Stimulated activated naive CD8-positive, alpha-beta T cell treated with anti-CD3 and anti-CD28 coated beads, Interleukin-15, Interleukin-2, amounts not matched to agents 100 U/mL and 50 U/mL, for 24 hours (primary cell): ENCODE data around the gene PPFIA4.
"Not testable (repeated sequence)": the region's sequence is repeated elsewhere in the genome, so short reads cannot be mapped to it uniquely, and the experiment has no call there.

Source experiments
- ATAC-seq: fragments of 150-1000 bp; cut with Tn5 transposase; one replicate; pipeline ENCODE4 v1.10.0; 2021
- DNase-seq: peaks from one replicate; pipeline ENCODE4 v3.0.0; 2021

Gene PPFIA4

DNA sequence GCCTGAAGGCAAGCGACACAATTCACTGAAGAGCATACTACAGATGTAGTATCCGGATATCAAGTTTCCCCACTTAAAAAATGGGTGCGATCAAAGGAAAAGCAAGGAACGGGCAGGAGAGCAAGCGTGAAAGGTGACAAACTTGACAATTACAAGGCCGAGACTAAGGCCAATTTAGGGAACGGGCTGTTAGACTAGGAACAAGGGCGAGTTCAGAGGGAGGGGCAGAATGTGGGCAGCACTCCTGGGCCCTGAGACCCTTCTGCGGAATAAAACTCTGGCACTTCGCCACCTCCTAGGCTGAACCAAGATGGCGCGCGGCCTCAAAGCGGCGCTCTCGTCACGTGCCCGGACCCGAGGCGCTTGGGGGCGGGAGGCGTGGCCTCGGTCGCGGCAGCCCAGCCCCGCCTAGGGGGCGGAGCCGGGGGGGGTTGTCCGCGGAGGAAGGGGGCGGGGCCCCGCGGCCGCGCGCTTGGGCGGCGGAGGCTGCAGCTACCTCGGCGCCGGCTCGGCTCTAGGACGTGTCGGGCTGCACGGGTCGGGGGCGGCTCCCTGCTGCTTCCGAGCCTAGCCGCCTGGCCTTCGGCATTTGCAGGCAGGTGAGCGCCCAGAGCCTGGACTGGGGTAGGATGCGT lies at the start of gene PPFIA4:
PPFIA4 (plus strand) TSS at position 461 of the 635 bp plus-strand sequence. CDS start 12,518 bp downstream, outside the sequence.
- DNase-seq (peak; percentile 92), ATAC-seq (peak; percentile 93)

DNA sequence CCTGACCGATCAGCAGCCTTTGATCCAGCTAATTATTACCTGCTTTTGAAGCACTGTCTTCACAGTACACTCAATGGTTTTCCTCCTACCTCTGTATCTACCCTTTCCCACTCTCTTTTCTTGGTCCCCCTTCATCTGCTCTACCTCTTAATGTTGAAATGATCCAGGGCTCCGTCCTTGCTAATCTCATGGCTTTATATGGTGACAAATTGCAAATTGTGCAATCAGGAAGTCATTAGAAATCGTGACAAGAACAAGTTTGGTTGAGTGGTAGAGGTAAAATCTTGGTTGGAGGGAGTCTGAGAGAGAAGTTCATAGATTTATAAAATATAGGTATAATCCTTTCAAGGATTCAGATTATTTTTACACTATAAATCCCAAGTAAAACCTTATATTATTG lies 49.7 kb upstream of the PPFIA4 start:
- no peak for ATAC-seq
- DNase-seq = no peak

DNA sequence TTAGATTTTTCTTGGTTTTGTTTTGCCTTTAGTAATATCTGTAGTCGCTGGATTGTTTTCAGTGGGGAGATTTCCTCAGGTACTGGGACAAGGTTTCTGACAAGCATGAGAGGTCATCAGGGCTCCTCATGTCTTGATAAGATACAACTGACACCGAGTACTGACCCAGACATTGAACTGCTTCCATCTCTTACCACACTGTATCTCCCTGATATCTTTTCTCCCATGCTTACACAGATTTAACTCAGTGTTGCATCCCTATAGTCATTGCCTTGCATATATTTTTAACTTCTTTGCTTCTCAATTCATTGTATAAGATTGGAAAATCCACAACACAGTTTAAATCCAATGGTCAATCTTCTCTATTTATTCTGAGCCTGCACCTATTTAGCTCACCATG lies 46.8 kb upstream of the PPFIA4 start:
- DNase-seq (no peak), ATAC-seq (no peak)

DNA sequence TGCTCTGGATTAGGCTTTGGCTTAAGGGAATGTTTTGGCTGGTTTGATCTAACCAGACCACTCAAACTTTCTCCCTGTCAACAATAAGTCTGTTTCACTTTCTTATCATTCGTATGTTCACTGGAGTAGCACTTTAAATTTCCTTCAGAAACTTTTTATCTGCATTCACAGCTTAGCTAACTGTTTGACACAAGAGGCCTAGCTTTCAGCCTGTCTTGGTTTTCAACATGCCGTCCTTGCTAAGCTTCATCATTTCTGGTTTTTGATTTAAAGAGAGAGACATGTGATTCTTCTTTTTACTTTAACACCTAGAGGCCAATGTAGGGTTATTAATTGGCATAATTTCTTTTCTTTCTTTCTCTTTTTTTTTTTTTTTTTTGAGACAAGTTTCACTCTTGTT lies 44.4 kb upstream of the PPFIA4 start:
- ATAC-seq (no peak), DNase-seq (no peak)

DNA sequence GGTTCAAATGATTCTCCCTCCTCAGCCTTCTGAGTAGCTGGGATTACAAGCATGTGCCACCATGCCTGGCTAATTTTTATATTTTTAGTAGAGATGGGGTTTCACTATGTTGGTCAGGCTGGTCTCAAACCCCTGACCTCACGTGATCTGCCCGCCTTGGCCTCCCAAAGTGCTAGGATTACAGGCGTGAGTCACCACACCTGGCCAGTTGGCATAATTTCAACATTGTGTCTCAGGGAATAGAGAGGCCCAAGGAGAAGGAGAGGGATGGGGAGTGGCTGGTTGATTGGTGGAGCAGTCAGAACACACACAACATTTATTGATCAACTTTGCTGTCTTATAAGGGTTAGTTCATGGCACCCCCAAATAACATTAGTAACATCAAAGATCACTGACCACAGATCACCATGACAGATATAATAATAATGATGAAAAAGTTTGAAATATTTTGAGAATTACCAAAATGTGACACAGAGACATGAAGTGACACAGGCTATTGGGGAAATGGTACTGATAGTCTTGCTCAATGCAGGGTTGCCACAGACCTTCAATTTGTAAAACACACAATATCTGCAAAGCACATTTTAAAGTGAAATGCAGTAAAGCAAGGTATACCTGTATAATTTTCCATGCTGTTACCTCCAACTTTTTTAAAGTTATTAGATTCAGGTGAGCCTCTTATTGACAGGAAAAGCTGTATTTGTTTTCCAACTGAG lies 43.4 kb upstream of the PPFIA4 start:
- DNase-seq (no peak), ATAC-seq (no peak)

DNA sequence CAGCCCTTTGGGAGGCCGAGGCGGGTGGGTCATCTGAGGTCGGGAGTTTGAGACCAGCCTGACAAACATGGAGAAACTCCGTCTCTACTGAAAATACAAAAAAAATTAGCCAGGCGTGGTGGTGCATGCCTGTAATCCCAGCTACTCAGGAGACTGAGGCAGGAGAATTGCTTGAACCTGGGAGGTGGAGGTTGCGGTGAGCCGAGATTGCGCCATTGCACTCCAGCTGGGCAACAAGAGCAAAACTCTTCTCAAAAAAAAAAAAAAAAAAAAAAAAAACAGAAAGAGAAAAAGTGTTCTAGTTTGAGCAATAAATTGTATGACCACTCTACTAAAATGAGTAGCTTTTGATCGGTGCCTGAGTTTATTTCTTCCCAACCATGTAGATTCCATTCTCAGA lies 40.2 kb upstream of the PPFIA4 start:
- not testable (repeated sequence) for DNase-seq, ATAC-seq

DNA sequence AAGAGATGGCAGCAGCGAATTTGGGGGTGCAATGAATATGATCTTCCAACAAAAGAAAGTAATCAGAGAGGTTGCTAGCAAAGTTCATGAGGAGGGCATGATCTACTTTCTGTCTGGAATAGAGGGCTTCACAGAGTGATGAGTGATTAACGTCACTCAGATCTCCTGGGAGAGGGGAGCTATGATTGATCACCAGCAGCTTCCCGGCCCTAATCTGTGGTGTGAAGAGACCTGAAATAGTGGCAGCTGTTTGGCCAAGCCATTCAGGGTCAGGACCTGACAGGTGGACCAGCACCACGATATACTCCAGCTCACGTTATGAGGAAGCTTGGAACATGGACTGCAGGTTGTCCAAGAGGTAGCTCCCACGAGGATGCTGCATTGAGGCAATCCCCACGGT lies 39.0 kb upstream of the PPFIA4 start:
- no peak for DNase-seq
- no peak for ATAC-seq

DNA sequence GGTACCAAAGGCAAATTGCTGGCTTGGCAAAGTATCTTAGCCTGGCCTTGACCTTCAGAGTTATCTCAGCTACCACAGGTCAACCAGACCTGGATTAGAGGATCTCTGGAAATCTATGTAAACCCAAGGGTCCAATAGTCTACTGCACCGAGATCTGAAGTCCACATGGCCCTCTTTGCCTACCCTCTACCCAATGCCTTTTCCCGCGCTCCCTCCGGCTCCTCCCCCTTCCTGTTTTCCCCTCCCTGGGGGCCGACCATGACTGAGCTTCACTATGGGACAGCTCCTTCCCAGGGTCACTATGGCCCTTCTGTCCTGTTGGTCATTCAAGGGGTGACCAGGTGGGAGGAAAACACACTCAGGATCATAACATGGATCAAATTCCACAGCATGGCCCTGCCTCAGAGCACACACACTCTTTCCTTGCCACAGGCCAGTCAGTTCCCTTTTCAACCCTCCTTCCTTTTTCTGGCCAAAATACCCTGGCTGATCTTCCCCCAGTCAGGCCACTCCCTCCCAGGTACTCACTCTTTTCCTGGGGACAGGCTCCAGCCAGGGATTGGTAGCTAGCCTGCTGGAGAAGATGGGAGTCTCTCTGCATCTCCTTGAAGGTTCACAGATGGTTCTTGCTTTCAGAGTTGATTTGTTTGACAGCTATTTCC lies 38.2 kb upstream of the PPFIA4 start:
- no peak for ATAC-seq
- DNase-seq = no peak

DNA sequence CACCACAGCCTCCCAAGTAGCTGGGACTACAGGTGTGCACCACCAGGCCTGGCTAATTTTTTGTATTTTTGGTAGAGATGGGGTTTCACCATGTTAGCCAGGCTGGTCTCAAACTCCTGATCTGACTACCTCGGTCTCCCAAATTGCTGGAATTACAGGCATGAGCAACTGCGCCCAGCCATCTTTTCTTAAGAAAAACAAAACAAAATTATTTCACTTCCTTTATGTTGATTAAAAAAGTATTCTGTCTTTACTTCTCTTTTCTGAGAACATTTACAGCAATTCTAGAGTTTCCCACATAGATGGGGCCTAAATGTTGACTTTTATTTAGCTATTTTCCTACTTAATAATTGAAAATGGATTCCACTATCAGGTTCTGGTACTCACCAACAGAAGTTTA lies 36.4 kb upstream of the PPFIA4 start:
- ATAC-seq (no peak), DNase-seq (no peak)

DNA sequence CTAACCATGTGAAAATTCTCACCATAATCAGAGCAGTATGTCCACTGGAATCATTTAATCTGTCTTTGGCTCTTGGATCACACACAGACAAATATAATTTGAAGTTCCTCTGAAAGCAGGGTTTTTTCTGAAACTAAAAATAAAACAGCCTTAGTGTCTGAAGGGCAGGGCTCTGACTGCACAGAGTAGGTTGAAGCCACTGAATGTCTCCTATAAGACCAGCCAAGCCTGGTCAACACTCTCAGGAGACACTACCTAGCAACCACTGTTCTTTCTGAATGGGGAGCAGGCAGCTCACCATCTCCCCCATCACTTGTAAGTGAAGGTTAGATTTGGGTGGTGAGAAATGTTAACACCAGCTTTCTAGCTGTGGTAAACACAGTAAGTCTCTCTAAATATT lies 35.2 kb upstream of the PPFIA4 start:
- ATAC-seq = no peak
- DNase-seq = no peak

DNA sequence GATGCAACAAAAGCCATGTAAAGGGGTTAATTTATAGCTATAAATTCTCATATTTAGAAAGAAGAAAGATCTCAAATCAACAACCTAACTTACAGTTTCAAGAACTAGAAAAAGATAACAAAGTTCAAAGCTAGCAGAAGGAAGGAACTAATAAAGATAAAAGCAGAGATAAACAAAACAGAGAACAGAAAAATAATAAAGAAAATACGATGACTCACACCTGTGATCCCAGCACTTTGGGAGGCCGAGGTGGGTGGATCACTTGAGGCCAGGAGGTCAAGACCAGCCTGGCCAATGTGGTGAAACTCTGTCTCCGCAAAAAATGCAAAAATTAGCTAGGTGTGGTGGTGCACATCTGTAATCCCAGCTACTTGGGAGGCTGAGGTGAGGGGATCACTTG lies 31.5 kb upstream of the PPFIA4 start:
- ATAC-seq = no peak

DNA sequence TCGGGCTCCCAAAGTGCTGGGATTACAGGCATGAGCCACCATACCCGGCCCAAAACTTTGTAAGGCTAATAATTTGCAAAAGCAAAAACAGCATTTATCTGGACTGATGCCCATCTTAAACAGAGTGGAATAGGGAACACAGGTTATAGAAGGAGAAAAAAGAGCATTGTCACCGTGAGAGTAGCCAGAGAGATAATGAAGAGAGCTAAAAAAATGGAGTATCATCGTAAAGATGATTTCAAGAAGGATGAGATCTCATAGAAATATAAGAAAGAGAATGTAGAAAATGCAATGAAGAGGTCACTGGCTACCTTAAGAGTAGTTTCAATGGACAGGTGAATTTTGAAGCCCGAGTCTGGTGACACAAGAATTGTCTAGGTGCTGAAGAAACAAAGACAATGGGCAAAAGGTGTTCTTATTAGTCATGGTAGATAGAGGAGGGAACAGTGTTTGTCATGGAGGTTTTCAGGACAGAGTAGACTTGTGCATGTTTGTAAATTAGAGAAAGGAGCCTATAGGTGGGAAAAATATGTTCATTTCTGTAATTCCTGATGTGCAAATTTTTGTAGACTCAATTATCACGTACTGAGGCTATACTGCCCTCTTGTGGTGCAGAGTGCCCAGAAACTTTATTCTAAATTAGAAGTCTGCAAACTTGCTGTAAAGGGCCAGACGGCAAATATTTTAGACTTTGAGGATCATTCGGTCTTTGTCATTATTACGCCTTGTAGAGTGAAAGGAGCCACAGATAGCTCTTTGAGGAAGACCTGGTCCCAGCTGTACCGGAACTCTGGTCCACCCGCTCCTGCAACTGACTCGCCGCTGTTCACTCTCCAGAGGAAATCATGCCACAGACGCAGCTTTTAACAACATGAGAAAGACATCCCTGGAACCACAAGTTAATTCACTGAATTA lies 27.2 kb upstream of the PPFIA4 start:
- ATAC-seq = peak; percentile 49
- DNase-seq = peak; percentile 69

More for the DNA sequence above, 31.5 kb upstream of the PPFIA4 start:
- DNase-seq = no peak

DNA sequence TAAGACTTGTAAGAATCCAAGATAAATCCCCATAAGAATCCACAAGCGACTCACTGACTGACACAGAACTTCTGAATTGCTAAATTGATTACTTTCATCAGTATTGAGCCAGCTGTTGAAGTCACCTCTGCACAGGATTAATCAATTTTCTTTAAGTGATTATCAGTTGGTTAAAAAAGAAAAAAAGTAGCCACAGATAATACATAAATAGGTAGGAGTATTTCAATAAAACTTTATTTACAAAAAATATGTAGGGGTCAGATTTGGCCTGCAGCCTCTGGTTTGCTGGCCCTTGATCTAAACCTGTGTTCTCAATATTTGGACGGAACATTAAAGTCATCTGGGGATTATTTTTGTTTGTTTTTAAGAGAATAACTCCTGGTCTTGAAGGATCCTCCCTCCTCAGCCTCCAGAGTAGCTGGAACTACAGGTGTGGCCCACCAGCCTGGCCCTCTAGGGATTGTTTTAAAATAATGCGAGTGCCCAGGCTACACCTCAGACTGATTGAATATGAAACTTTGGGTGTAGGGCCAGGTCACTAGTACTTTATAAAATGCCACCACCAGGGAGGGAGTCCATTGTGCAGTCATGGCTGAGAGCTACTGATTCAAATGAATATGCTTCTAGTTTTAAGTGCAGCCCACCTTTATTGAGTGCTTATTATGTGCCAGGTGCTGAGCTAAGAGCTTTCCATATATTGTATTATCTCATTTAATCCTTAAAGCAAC lies 25.9 kb upstream of the PPFIA4 start:
- ATAC-seq (peak; percentile 36), DNase-seq (no peak)

DNA sequence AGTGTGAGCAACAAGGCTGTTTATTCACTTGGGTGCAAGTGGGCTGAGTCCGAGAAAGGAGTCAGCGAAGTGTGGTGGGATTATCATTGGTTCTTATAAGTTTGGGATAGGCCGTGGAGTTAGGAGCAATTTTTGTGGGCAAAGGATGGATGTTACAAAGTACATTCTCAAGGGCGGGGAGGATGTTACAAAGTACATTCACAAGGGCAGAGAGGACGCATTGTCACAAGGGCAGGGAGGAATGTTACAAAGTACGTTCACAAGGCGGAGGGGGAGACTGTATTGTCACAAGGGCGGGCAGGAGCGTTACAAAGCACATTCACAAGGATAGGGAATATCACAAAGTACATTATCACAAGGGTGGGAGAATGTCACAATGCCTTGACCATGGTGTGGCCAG lies 24.3 kb upstream of the PPFIA4 start:
- no peak for DNase-seq
- no peak for ATAC-seq

DNA sequence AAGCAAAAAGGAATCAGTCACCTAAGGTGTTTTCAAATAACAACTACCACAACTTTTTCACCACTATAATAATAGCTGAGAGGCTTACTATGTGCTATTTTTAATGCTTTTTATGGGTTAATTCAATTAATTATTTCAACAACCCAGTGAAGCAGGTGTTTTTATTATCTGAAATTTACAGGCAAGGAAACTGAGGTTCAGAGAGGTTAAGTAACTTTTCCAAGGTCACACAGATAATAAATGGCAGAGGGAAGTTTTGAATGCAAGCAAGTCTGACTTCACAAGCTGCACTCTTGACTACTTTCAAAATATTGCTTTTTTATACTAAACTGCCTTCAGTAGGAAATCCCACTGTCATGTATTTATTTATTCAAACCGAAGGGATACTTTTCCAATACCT lies 23.3 kb upstream of the PPFIA4 start:
- ATAC-seq = no peak
- no peak for DNase-seq

DNA sequence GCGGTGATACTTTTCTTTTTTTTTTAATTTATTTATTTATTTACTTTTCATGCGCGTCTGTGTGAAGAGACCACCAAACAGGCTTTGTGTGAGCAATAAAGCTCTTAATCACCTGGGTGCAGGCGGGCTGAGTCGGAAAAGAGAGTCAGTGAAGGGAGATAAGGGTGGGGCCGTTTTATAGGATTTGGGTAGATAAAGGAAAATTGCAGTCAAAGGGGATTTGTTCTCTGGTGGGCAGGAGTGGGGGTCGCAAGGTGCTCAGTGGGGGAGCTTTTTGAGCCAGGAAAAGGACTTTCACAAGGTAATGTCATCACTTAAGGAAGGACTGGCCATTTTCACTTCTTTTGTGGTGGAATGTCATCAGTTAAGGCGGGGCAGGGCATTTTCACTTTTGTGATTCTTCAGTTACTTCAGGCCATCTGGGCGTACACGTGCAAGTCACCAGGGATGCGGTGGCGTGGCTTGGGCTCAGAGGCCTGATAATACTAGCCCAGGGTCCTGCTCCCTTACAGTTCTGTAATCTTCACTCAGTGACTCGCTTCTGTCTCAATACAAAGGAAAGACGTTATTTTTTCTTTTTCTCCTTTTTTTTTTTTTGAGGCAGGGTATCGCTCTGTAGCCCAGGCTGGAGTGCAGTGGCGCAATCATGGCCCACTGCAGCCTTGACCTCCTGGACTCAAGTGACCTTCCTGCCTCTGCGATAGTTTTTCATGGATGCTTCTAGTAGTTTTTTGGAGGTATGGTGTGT lies 20.7 kb upstream of the PPFIA4 start:
- DNase-seq, ATAC-seq: not testable (repeated sequence)

DNA sequence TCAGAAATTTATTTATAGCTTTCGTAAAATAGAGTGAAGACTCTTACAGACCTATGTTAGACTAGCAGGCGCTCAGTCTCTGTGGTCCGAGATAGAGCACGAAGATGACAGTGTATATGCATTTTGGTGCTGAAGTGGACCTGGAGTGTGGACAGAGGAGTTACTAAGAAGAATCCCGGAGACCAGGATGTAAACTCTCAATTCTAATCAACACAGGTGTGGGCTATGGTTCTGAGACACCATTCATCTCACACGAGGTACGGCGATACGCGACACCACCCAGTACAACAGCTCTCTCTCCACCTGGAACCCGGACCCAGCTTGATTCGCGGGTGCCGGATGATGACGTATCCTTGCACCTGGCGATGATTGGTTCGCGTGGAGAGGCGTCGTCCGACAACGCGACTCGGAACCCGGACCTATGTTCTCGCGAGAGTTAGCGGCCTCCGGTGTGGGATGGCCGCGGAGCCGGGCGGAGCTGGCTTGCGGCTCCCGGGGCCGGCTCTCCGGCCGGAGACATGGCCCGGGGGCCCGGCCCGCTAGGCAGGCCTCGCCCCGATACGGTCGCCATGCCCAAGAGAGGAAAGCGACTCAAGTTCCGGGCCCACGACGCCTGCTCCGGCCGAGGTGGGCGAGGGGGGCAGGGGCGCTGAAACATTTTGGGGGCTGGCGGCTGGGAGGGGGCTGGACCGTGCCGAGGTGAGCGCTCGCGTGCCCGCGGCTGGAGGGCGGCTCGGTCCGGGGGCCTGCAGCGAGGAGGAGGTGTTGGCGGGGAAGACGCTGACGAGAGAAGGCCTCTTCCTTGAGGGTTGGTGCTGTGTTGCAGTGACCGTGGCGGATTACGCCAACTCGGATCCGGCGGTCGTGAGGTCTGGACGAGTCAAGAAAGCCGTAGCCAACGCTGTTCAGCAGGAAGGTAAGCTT lies 19.1 kb upstream of the PPFIA4 start, which contains the start of gene TMEM183A:
TMEM183A (plus strand) TSS at position 427 of the 924 bp plus-strand sequence; CDS start at position 519, 92 bp downstream.
- ATAC-seq = peak; percentile 97
- DNase-seq = peak; percentile 94

DNA sequence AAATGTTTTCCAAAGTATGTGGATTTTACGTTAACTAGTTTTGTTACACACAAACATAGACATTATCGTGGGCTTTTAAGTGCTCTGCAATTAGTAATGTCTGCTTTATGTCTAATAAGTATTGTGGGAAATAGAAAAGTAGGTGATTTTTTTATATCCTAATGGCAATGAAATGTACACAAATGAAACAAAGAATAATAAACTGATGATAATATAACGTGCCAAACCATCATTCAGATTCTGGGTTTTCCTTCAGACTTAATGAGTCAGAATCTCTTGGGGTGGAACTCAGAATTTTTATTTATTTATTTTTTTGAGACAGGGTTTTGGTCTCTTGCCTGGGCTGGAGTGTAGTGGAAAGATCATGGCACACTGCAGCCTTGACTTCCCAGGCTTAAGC lies 17.1 kb upstream of the PPFIA4 start:
- no peak for ATAC-seq

DNA sequence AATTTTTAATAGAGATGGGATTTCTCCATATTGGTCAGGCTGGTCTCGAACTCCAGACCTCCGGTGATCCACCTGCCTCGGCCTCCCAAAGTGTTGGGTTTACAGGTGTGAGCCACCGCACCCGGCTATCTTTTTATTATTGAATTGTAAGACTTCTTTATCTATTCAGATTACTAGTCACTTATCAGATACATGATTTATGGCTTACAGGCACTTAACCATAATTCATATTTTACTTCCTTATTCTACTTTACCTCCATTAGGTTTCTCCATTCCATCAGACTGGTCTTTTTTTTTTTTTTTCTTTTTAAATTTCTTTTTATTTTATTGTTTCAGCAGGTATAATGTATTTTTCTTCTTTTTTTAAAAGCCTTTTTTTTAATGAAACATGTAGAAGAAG lies 14.7 kb upstream of the PPFIA4 start:
- DNase-seq = no peak
- ATAC-seq = no peak

More for the DNA sequence above, 17.1 kb upstream of the PPFIA4 start:
- no peak for DNase-seq

DNA sequence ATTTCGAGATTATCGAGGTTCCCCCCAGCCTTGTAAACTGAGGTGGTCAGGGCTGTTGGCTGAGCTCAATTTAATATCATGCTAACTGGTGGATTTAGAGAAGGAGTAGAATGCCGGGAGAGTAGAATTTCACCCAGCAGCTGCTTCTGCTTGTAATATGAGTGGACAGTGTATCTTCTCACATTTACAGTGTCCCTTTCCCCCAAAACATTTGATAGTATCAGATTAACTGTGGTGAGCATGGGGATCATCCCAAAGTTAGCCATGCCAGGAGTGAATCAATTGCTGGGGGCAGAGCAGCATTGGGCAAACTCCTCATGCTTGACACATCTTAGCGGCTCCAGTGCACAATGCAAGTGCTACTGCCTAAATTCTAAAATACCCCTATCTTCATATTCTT lies 9.2 kb upstream of the PPFIA4 start:
- no peak for ATAC-seq
- DNase-seq = no peak
